Skeletal muscle satellite cell (primary cell): ENCODE data around the gene SLC10A7.
A peak's percentile ranks its signal among the peaks of the same experiment; 100 is the strongest.

Experiments
- H3K27me3 ChIP-seq: 2 replicates; pipeline ENCODE4 v1.7.0; 2013; ENCODE audit warnings: low read length; ENCODE audit not compliant: control insufficient read depth, insufficient read depth
- H3K36me3 ChIP-seq: 2 replicates; pipeline ENCODE4 v1.7.0; 2013; ENCODE audit warnings: mild to moderate bottlenecking, control low read depth, low read length; ENCODE audit not compliant: insufficient read depth
- H3K4me1 ChIP-seq: 2 replicates; pipeline ENCODE4 v1.7.0; 2013; ENCODE audit warnings: low read length; ENCODE audit not compliant: control insufficient read depth, insufficient read depth
- H3K4me2 ChIP-seq: 2 replicates; pipeline ENCODE4 v1.7.0; 2013; ENCODE audit warnings: mild to moderate bottlenecking, low read length
- H3K4me3 ChIP-seq: 2 replicates; pipeline ENCODE4 v1.7.0; 2013; ENCODE audit warnings: low read length
- H3K9ac ChIP-seq: 2 replicates; pipeline ENCODE4 v1.7.0; 2013; ENCODE audit warnings: mild to moderate bottlenecking, low read depth, low read length, moderate library complexity
- H3K9me3 ChIP-seq: replicated peaks from 2 replicates; pipeline ENCODE4 v1.7.0; 2013; ENCODE audit warnings: mild to moderate bottlenecking, control low read depth, low read length

Gene SLC10A7

GRCh38 chr4:146235654-146236177, 286.0 kb downstream of the SLC10A7 start:
- no peaks in the 10 kb centered on the region for H3K9me3 ChIP-seq
- no peaks in the 10 kb centered on the region for H3K36me3 ChIP-seq
- H3K27me3 ChIP-seq = no peaks in the 10 kb centered on the region
- no peak overlapping the region for H3K4me3 ChIP-seq
- no peaks in the 10 kb centered on the region for H3K4me1 ChIP-seq
- no peak overlapping the region for H3K9ac ChIP-seq
- no peak overlapping the region for H3K4me2 ChIP-seq

GRCh38 chr4:146232131-146232722, 289.5 kb downstream of the SLC10A7 start:
- no peaks in the 10 kb centered on the region for H3K4me1 ChIP-seq

GRCh38 chr4:146229406-146229805, 292.3 kb downstream of the SLC10A7 start:
- Histone ChIP-seq H3K4me1 (no peaks in the 10 kb centered on the region), H3K9me3 (no peaks in the 10 kb centered on the region), H3K4me2 (no peak overlapping the region), H3K4me3 (no peak overlapping the region), H3K9ac (no peak overlapping the region), H3K36me3 (no peaks in the 10 kb centered on the region), H3K27me3 (peaks cover 4% of the 10 kb centered on the region)

More at GRCh38 chr4:146232131-146232722, 289.5 kb downstream of the SLC10A7 start:
- no peaks in the 10 kb centered on the region for H3K36me3 ChIP-seq
- H3K27me3 ChIP-seq = peaks cover 4% of the 10 kb centered on the region
- H3K9me3 ChIP-seq = no peaks in the 10 kb centered on the region
- no peak overlapping the region for H3K9ac ChIP-seq
- no peak overlapping the region for H3K4me3 ChIP-seq
- no peak overlapping the region for H3K4me2 ChIP-seq

GRCh38 chr4:146224326-146224966, 297.3 kb downstream of the SLC10A7 start:
- Histone ChIP-seq H3K9ac (no peak overlapping the region), H3K36me3 (no peaks in the 10 kb centered on the region), H3K4me1 (no peaks in the 10 kb centered on the region), H3K4me2 (no peak overlapping the region), H3K9me3 (no peaks in the 10 kb centered on the region), H3K4me3 (no peak overlapping the region), H3K27me3 (peaks cover 4% of the 10 kb centered on the region)

GRCh38 chr4:146222313-146222712, 299.4 kb downstream of the SLC10A7 start:
- Histone ChIP-seq H3K27me3 (no peaks in the 10 kb centered on the region), H3K9me3 (no peaks in the 10 kb centered on the region), H3K9ac (peak overlapping the region; percentile 53), H3K4me2 (peak overlapping the region; percentile 81), H3K4me3 (peak overlapping the region; percentile 62), H3K36me3 (no peaks in the 10 kb centered on the region), H3K4me1 (no peaks in the 10 kb centered on the region)

DNA sequence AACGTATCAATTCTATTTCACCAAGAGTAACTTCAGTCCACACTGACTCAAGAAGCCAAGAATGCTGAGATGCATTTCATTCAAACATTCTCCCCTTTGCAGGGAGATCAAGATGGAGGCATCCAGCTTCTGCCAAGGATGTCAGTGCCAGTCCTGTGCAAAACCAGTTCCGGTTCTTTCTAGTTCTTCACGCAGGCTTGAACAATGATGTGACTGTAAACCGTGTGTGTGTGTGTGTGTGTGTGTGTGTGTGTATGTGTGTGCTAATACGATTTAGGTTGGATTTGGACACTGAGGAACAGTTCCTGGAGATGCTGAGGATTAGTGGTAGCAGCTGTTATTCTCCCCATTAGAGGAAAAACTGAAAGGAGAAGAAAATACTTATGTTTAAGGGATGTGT, 307.5 kb downstream of the SLC10A7 start, which contains the start of gene REELD1:
Gene REELD1, plus strand, starts transcription at position 301 of the 400 bp plus-strand sequence. CDS start 2,415 bp downstream, outside the sequence.
- no peak within 1 kb of the TSS for H3K9ac ChIP-seq
- H3K4me3 ChIP-seq = no peak within 1 kb of the TSS
- no peaks in the 10 kb centered on the region for H3K9me3 ChIP-seq
- H3K36me3 ChIP-seq = no peaks in the 10 kb centered on the region
- no peak within 1 kb of the TSS for H3K4me2 ChIP-seq
- no peaks in the 10 kb centered on the region for H3K4me1 ChIP-seq
- no peaks in the 10 kb centered on the region for H3K27me3 ChIP-seq

DNA sequence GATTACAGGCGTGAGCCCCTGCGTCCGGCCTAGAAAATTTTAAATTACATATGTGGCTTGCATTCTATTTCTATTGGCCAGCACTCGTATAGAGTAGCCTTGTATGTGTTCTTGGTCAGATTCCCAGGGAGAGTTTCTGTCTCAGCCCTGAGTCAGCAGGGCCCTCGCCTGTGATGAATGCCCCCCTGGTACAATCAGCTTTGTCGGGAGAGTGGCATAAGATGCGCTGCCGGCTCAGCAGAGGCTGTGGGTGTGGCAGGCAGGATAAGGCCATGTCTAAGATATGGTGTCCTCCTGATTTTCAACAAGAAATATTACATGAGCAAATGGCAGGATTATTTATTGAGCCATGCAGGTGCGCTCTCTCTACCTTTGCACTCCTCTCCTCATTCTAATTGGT, 309.0 kb downstream of the SLC10A7 start:
- H3K4me3 ChIP-seq = no peak overlapping the region
- no peaks in the 10 kb centered on the region for H3K9me3 ChIP-seq
- no peak overlapping the region for H3K9ac ChIP-seq
- no peaks in the 10 kb centered on the region for H3K27me3 ChIP-seq
- no peak overlapping the region for H3K4me2 ChIP-seq
- no peaks in the 10 kb centered on the region for H3K36me3 ChIP-seq
- H3K4me1 ChIP-seq = no peaks in the 10 kb centered on the region

DNA sequence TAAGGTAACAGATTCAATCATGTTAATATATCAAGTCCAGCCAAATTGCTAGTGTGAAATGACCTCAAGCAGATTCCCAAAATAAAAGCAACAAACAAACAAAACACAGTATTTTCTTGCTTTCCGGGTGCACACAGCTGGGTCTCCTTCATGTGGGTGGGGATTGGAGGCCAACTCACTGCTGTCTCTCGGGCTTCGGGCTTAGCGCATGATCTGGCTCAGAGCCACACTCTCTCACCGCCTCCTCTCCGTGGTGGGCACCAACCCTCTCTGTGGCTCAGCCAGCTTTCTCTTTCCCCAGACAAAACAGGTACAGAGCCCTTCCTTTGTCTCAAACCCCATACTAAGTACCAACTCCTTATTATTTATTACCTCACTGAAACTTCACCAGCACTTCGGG, 310.3 kb downstream of the SLC10A7 start:
- H3K4me1 ChIP-seq = no peaks in the 10 kb centered on the region
- H3K4me3 ChIP-seq = no peak overlapping the region
- no peak overlapping the region for H3K9ac ChIP-seq
- no peaks in the 10 kb centered on the region for H3K27me3 ChIP-seq
- H3K36me3 ChIP-seq = no peaks in the 10 kb centered on the region
- no peaks in the 10 kb centered on the region for H3K9me3 ChIP-seq
- no peak overlapping the region for H3K4me2 ChIP-seq

- H3K4me2 ChIP-seq = no peak overlapping the region
- H3K9me3 ChIP-seq = no peaks in the 10 kb centered on the region
- no peaks in the 10 kb centered on the region for H3K36me3 ChIP-seq
- no peaks in the 10 kb centered on the region for H3K4me1 ChIP-seq
- no peak overlapping the region for H3K4me3 ChIP-seq
- no peak overlapping the region for H3K9ac ChIP-seq
- H3K27me3 ChIP-seq = no peaks in the 10 kb centered on the region
Measured at GRCh38 chr4:146210890-146211289, 310.9 kb downstream of the SLC10A7 start.

DNA sequence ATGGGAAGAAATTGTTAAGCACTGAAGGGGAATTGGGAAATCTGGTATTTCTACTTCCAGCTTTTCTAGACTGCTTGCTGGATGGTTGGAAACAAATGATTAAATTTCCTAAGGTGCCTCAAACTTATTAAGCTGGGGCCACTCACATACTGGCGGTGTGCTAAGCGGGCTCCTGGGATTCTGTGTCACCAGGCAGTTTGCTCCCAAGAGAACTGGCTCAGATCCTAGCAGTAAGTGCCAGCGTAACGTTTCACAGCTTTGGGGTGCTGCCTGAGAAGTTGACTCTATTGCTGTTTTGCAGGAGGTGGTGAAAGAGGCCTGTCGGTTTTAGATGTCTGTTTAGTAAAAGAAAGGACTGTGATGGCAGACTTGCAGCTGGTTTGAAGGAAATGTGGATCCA, 314.3 kb downstream of the SLC10A7 start:
- no peak overlapping the region for H3K4me2 ChIP-seq
- H3K4me3 ChIP-seq = no peak overlapping the region
- no peak overlapping the region for H3K9ac ChIP-seq
- H3K27me3 ChIP-seq = no peaks in the 10 kb centered on the region
- no peaks in the 10 kb centered on the region for H3K4me1 ChIP-seq
- no peaks in the 10 kb centered on the region for H3K36me3 ChIP-seq
- H3K9me3 ChIP-seq = no peaks in the 10 kb centered on the region
